CD4-positive, alpha-beta memory T cell (primary cell): ENCODE measurements around the gene FCAMR. TPM values are rescaled to one million over a fixed set of nuclear protein-coding genes. Genes with fewer than 3 reads are reported as not detected.

Experiments used
- CTCF ChIA-PET: fragments of 350-600 bp; sonication (Branson Sonifier 250); formaldehyde crosslinking; loops from one replicate; lab custom pipeline; 2021; ENCODE audit warnings: inconsistent platforms; ENCODE audit not compliant: partially characterized antibody; lab: Charles Lee
- POLR2A ChIA-PET: fragments of 350-600 bp; sonication (Branson Sonifier 250); formaldehyde crosslinking; loops from one replicate; lab custom pipeline; 2021; ENCODE audit not compliant: partially characterized antibody; lab: Charles Lee
- DNase-seq, 5 donors: peaks; one replicate each; pipeline versions ENCODE4 v3.0.0 to v3.0.0-alpha.2; 2020 to 2022; ENCODE audit warnings: mixed read lengths in 1 of 5
- H3K27ac ChIP-seq: one replicate; pipeline ENCODE4 v1.7.0; 2013; ENCODE audit warnings: low read depth, low read length
- H3K27me3 ChIP-seq: 2 replicates; pipeline ENCODE4 v1.7.0; 2013; ENCODE audit warnings: mild to moderate bottlenecking, low read length, moderate library complexity; ENCODE audit not compliant: insufficient read depth
- H3K36me3 ChIP-seq: 2 replicates; pipeline ENCODE4 v1.7.0; 2013; ENCODE audit warnings: mild to moderate bottlenecking, low read length, moderate library complexity; ENCODE audit not compliant: insufficient read depth
- H3K4me1 ChIP-seq: 2 replicates; pipeline ENCODE4 v1.7.0; 2013; ENCODE audit warnings: mild to moderate bottlenecking, low read length, moderate library complexity; ENCODE audit not compliant: insufficient read depth
- H3K4me3 ChIP-seq, 2 donors: one replicate each; pipeline ENCODE4 v1.7.0; 2013; ENCODE audit warnings: low read length in 2 of 2, mild to moderate bottlenecking in 1 of 2
- H3K9me3 ChIP-seq, 2 donors: one replicate each; pipeline ENCODE4 v1.7.0; 2013; ENCODE audit warnings: low read length in 2 of 2, control low read depth in 1 of 2; ENCODE audit not compliant: control insufficient read depth in 1 of 2
- H3K27ac Mint-ChIP-seq, 7 donors: one replicate each; pipeline ENCODE4 v1.8.0; 2020 to 2021; ENCODE audit warnings: mixed read lengths in 7 of 7, mild to moderate bottlenecking in 6 of 7, inconsistent platforms in 3 of 7, moderate library complexity in 3 of 7
- H3K27me3 Mint-ChIP-seq, 2 donors: one replicate each; pipeline ENCODE4 v1.8.0; 2020 to 2021; ENCODE audit warnings: mixed read lengths in 2 of 2
- H3K36me3 Mint-ChIP-seq, 2 donors: one replicate each; pipeline ENCODE4 v1.8.0; 2020 to 2021; ENCODE audit warnings: mixed read lengths in 2 of 2, inconsistent platforms in 1 of 2, mild to moderate bottlenecking in 1 of 2
- H3K4me1 Mint-ChIP-seq, 4 donors: one replicate each; pipeline ENCODE4 v1.8.0; 2020 to 2021; ENCODE audit warnings: mixed read lengths in 4 of 4, mild to moderate bottlenecking in 1 of 4
- H3K4me3 Mint-ChIP-seq, 8 donors: one replicate each; pipeline ENCODE4 v1.8.0; 2020 to 2021; ENCODE audit warnings: mixed read lengths in 8 of 8, mild to moderate bottlenecking in 7 of 8, moderate library complexity in 6 of 8, inconsistent platforms in 3 of 8
- H3K9me3 Mint-ChIP-seq, 8 donors: one replicate each; pipeline ENCODE4 v1.8.0; 2020 to 2021; ENCODE audit warnings: mixed read lengths in 8 of 8, mild to moderate bottlenecking in 5 of 8, inconsistent platforms in 3 of 8, moderate library complexity in 1 of 8
- intact Hi-C: fragments of 100-400 bp; cut with micrococcal nuclease; formaldehyde crosslinking; loops from one replicate; pipeline ENCODE4 v1.15.1; 2023
- polyA plus RNA-seq, 2 donors: library from polyadenylated mRNA; unstranded; fragments of 300-500 nt; fragmentation: Illumina TruSeq; gene quantifications; one replicate each; pipeline ENCODE4 v1.2.3, GENCODE V29; 2021
- total RNA-seq, 2 experiments: library from RNA; stranded (reverse); gene quantifications; one replicate each; pipeline ENCODE4 v1.2.3, GENCODE V29; 2021

FCAMR gene, protein sequence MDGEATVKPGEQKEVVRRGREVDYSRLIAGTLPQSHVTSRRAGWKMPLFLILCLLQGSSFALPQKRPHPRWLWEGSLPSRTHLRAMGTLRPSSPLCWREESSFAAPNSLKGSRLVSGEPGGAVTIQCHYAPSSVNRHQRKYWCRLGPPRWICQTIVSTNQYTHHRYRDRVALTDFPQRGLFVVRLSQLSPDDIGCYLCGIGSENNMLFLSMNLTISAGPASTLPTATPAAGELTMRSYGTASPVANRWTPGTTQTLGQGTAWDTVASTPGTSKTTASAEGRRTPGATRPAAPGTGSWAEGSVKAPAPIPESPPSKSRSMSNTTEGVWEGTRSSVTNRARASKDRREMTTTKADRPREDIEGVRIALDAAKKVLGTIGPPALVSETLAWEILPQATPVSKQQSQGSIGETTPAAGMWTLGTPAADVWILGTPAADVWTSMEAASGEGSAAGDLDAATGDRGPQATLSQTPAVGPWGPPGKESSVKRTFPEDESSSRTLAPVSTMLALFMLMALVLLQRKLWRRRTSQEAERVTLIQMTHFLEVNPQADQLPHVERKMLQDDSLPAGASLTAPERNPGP
- not detected for total RNA-seq
- polyA plus RNA-seq = not detected

DNA sequence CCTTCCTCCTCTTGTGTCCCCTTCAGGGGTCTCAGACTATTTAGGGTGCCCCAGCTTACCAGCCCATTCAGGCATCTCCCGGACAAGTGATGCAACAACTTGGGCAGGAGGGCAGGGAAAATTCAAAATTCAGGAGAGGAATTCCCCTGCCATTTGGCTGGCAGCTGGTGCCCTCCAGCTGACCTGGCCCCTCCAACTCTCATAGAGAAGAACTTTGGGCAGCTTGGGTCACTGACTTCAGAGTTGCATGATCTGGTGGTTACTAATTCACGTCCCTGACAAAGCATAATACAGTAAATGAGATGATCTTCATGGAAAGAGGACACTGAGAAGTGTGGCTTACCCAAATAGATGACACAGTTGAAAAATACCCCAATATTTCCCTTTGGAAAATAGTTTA is at the start of gene FCAMR:
Gene FCAMR, minus strand, starts transcription at position 15 of the 400 bp plus-strand sequence. CDS start 335 bp downstream, outside the sequence.
- ChIA-PET CTCF (interaction anchor here (1.1 to 5.3 kb wide), 4 partner anchors 8 to 80 kb away, joined by 3 to 36 read pairs (median 6); no protein-coding TSS in a partner anchor), POLR2A (no interaction called here)
- Mint-ChIP-seq H3K27me3 (peaks cover 2 to 6% of the 10 kb centered on the region in 2 donors), H3K27ac (no peak within 1 kb of the TSS), H3K4me3 (no peak within 1 kb of the TSS), H3K9me3 (no peaks in the 10 kb centered on the region), H3K36me3 (no peaks in the 10 kb centered on the region), H3K4me1 (peaks cover 12 to 19% (median 16%) of the 10 kb centered on the region in 4 donors)
- H3K9me3 ChIP-seq = no peaks in the 10 kb centered on the region
- H3K4me3 ChIP-seq = no peak within 1 kb of the TSS
- H3K27ac ChIP-seq = no peak within 1 kb of the TSS
- DNase-seq = no peak
- H3K27me3 ChIP-seq = no peaks in the 10 kb centered on the region
- intact Hi-C loops = no loop called here
- H3K36me3 ChIP-seq = no peaks in the 10 kb centered on the region
- H3K4me1 ChIP-seq = peaks cover 13% of the 10 kb centered on the region

DNA sequence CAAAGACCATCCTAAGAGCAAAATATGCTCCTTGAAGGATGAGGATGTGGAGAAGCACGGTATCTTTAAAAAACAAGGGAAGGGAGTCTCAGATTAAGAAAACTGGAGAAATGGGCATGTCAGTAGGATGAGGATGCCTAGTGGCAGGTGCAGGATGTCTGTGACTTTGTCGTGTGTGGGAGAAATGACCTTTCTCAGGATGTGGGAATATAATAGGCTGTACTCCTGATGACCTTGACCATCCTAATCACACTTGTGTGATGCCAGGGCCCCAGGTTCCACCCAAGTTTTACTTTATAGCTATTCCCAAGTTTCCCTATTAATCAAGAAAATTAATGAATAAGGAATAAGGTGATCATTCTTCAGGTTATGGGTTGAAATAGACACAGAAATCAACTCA is 49.4 kb upstream of the FCAMR start:
- Histone ChIP-seq H3K27me3 (no peaks in the 10 kb centered on the region), H3K9me3 (no peaks in the 10 kb centered on the region), H3K36me3 (no peaks in the 10 kb centered on the region), H3K27ac (no peak overlapping the region), H3K4me1 (peaks cover 5% of the 10 kb centered on the region), H3K4me3 (no peak overlapping the region)
- no peak overlapping the region for H3K27ac Mint-ChIP-seq
- H3K9me3 Mint-ChIP-seq = no peaks in the 10 kb centered on the region
- no peak for DNase-seq
- no peak overlapping the region for H3K4me3 Mint-ChIP-seq
- ChIA-PET POLR2A (no interaction called here), CTCF (no interaction called here)
- peaks cover 20 to 33% of the 10 kb centered on the region in 2 donors for H3K27me3 Mint-ChIP-seq
- intact Hi-C loops = no loop called here
- no peaks in the 10 kb centered on the region for H3K4me1 Mint-ChIP-seq
- no peaks in the 10 kb centered on the region for H3K36me3 Mint-ChIP-seq

DNA sequence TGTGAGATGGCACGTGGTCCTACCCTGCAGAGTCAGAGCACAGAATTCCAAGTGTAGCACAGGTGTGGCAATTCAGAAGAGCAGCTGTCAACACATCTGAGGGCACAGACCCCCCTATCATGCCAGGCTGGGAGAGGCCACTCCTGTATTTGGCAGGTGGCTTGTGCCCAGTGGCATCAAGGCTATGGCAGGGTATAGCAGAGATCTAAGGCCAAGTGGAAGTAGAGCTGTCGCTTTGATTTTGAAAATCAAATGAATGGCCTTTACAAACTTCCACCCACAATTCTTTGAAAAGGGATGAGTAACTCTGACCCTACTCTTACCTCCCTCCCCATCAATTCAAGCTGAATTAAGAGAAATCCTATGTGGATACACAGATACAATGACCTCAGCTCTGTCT is 48.9 kb upstream of the FCAMR start:
- Histone ChIP-seq H3K27ac (no peak overlapping the region), H3K4me1 (peaks cover 5% of the 10 kb centered on the region), H3K36me3 (no peaks in the 10 kb centered on the region), H3K9me3 (no peaks in the 10 kb centered on the region), H3K27me3 (no peaks in the 10 kb centered on the region), H3K4me3 (no peak overlapping the region)
- intact Hi-C loops = no loop called here
- Mint-ChIP-seq H3K27ac (no peak overlapping the region), H3K9me3 (no peaks in the 10 kb centered on the region), H3K36me3 (no peaks in the 10 kb centered on the region), H3K4me3 (no peak overlapping the region), H3K27me3 (peaks cover 18 to 35% of the 10 kb centered on the region in 2 donors), H3K4me1 (no peaks in the 10 kb centered on the region)
- CTCF ChIA-PET = interaction anchor here (1.1 kb wide), 1 partner anchor 14 kb away, joined by 3 read pairs; no protein-coding TSS in a partner anchor
- POLR2A ChIA-PET = interaction anchor here (0.5 kb wide), 1 partner anchor 559 kb away, joined by 3 read pairs; no protein-coding TSS in a partner anchor
- no peak for DNase-seq

DNA sequence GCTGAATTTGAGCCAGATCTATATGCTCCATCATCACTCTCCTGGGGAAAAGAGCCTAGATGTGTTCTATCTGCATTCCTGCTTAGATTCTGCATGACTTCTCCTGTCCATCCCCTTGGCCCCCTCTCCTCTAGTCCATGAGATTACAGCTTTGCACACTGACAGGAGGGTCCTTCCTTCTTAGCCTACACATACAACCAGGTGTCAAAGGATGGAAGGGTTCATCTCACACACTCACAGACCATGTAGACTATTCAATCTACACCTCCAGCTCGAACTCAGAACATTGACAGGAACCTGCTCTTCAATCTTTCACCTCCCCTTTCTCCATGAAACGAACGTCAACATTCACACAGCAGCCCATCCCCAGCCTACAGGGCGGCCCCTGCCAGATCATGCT is 48.4 kb upstream of the FCAMR start:
- Mint-ChIP-seq H3K4me3 (no peak overlapping the region), H3K4me1 (no peaks in the 10 kb centered on the region), H3K27me3 (peaks cover 18 to 35% of the 10 kb centered on the region in 2 donors), H3K27ac (no peak overlapping the region), H3K36me3 (no peaks in the 10 kb centered on the region), H3K9me3 (no peaks in the 10 kb centered on the region)
- ChIA-PET POLR2A (interaction anchor here (0.5 to 0.8 kb wide), 2 partner anchors 12 to 559 kb away, joined by 3 read pairs; no protein-coding TSS in a partner anchor), CTCF (interaction anchor here (1.0 to 1.1 kb wide), 2 partner anchors 13 to 14 kb away, joined by 3 to 6 read pairs; no protein-coding TSS in a partner anchor)
- H3K9me3 ChIP-seq = no peaks in the 10 kb centered on the region
- H3K27ac ChIP-seq = no peak overlapping the region
- no peaks in the 10 kb centered on the region for H3K27me3 ChIP-seq
- no peak overlapping the region for H3K4me3 ChIP-seq
- H3K4me1 ChIP-seq = peaks cover 5% of the 10 kb centered on the region
- intact Hi-C loops = no loop called here
- H3K36me3 ChIP-seq = no peaks in the 10 kb centered on the region
- no peak for DNase-seq

GRCh38 chr1:207017615-207018559 is 47.6 kb upstream of the FCAMR start:
- H3K4me1 Mint-ChIP-seq = no peaks in the 10 kb centered on the region
- no peak overlapping the region for H3K4me3 Mint-ChIP-seq
- DNase-seq = no peak

DNA sequence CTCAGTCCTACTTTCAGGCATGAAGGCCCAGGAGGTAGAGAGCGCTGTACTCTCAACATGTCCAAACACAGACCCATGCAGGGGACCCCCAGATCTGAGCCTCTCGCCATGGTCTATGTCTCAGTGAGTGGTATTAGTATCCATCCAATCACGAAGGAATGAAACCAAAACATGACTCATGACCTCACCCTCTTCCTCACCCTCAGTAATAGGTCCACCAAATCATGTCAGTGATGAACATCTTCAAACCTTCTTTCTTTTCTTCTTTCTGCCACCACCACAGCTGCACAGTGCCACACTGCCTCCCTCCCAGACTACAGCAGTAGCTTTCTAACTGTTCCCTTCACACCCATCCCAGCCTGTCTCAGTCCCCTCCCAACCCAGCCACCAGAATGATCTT is 45.5 kb upstream of the FCAMR start:
- no peak overlapping the region for H3K4me3 Mint-ChIP-seq
- H3K36me3 ChIP-seq = no peaks in the 10 kb centered on the region
- no peaks in the 10 kb centered on the region for H3K9me3 ChIP-seq
- POLR2A ChIA-PET = no interaction called here
- DNase-seq = no peak
- peaks cover 5% of the 10 kb centered on the region for H3K4me1 ChIP-seq
- CTCF ChIA-PET = no interaction called here
- H3K27me3 Mint-ChIP-seq = peaks cover 28 to 34% of the 10 kb centered on the region in 2 donors
- H3K4me3 ChIP-seq = no peak overlapping the region
- intact Hi-C loops = no loop called here
- H3K36me3 Mint-ChIP-seq = no peaks in the 10 kb centered on the region
- no peaks in the 10 kb centered on the region for H3K4me1 Mint-ChIP-seq
- H3K27ac ChIP-seq = no peak overlapping the region
- H3K27me3 ChIP-seq = no peaks in the 10 kb centered on the region
- H3K27ac Mint-ChIP-seq = no peak overlapping the region
- H3K9me3 Mint-ChIP-seq = no peaks in the 10 kb centered on the region

More at GRCh38 chr1:207017615-207018559, 47.6 kb upstream of the FCAMR start:
- no peaks in the 10 kb centered on the region for H3K36me3 Mint-ChIP-seq
- H3K27me3 ChIP-seq = no peaks in the 10 kb centered on the region
- ChIA-PET CTCF (interaction anchor here (1.0 to 1.1 kb wide), 2 partner anchors 12 to 14 kb away, joined by 3 to 6 read pairs; no protein-coding TSS in a partner anchor), POLR2A (interaction anchor here (0.8 kb wide), 1 partner anchor 11 kb away, joined by 3 read pairs; no protein-coding TSS in a partner anchor)
- H3K4me1 ChIP-seq = peaks cover 5% of the 10 kb centered on the region
- H3K27ac ChIP-seq = no peak overlapping the region
- no peaks in the 10 kb centered on the region for H3K36me3 ChIP-seq
- no peak overlapping the region for H3K4me3 ChIP-seq
- intact Hi-C loops = no loop called here
- H3K27ac Mint-ChIP-seq = no peak overlapping the region
- peaks cover 19 to 34% of the 10 kb centered on the region in 2 donors for H3K27me3 Mint-ChIP-seq
- H3K9me3 ChIP-seq = no peaks in the 10 kb centered on the region
- no peaks in the 10 kb centered on the region for H3K9me3 Mint-ChIP-seq
